Bone marrow (tissue), 2 donors: Measurements from ENCODE around the gene DHX34.
A peak's percentile ranks its signal among the peaks of the same experiment; 100 is the strongest.

ENCODE experiments used
- DNase-seq, 2 donors: peaks; one replicate each; lab custom pipeline; 2025; lab: John Stamatoyannopoulos, UW

The DHX34 gene

GRCh38 chr19:47417746-47418691, 68.9 kb downstream of the DHX34 start:
- no peak for DNase-seq

DNA sequence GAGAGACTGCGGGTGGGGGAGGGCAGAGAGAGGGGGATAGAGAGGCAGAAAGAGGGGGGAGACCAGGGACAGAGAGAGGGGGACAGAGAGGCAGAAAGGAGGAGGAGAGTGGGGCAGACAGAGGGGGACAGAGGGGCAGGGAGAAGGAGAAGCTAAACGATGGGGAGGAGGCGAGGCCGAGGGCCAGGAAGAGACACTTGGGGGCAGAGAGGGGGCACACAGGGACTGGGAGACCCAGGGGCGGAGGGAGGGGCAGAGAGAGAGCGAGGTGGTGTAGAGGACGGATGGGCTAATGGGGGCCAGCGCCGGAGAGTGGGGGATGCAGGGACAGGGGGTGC, 69.5 kb downstream of the DHX34 start:
- no peak for DNase-seq

- DNase-seq: no peak
These were observed 70.1 kb downstream of the DHX34 start, which contains the start of gene MEIS3 for GRCh38 chr19:47419030-47419783. Gene MEIS3 (minus strand): TSS chr19:47419527. CDS start chr19:47419081, 446 bp downstream.

- no peak for DNase-seq
These were observed 70.7 kb downstream of the DHX34 start for GRCh38 chr19:47419789-47420188.

DNA sequence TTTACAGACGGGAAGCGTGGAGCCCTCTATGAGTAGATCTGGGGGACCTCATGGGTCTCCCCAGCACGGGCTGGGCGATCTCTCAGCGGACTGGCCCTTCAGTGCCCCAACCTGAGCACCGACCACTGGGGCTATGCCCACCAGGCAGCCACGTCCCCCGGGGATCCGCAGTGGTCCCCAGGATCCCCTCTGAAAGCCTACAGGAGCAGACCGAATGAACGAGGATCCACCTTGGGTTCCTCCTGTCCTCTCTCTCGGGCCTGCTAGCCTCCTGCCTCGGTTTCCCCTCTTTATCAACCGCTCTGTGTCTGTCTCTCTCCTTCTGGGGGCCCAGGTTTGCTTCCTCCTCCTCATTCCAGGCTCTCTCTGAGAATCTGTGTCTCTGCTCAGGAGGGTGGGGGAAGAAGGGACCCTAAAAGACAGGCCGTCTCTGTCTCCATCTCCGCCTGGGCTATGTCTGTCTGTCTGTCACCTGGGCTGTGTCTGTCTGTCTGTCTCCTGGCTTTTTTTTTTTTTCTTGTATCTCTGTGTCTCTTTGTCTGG, 72.2 kb downstream of the DHX34 start:
- no peak for DNase-seq

DNA sequence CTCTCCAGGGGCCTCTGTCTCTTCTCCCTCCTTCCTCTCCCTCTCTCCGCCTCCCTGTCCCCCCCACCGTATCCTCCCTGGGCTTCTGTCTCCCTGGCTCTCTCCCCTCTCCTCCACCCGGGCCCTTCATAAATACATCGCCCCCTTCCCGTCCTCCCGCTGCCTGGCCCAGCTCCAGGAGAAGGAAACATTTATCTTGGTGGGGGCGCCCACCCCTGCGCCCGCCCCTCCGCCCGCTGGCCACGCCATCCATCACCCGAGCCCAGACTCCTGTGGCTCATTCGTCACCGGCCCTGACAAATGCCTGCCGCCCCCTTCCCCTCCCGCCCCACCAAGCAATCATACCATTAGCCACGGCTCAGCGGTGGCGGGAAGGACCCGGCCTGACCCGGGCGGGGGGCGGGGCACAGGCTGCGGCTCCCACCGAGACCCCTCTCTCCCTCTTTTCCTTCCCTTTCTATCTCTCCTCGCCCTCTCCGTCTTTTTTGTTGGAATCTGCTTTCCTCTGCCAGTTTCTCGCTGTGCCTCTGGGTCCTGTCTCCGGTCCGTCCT, 72.8 kb downstream of the DHX34 start:
- no peak for DNase-seq

DNA sequence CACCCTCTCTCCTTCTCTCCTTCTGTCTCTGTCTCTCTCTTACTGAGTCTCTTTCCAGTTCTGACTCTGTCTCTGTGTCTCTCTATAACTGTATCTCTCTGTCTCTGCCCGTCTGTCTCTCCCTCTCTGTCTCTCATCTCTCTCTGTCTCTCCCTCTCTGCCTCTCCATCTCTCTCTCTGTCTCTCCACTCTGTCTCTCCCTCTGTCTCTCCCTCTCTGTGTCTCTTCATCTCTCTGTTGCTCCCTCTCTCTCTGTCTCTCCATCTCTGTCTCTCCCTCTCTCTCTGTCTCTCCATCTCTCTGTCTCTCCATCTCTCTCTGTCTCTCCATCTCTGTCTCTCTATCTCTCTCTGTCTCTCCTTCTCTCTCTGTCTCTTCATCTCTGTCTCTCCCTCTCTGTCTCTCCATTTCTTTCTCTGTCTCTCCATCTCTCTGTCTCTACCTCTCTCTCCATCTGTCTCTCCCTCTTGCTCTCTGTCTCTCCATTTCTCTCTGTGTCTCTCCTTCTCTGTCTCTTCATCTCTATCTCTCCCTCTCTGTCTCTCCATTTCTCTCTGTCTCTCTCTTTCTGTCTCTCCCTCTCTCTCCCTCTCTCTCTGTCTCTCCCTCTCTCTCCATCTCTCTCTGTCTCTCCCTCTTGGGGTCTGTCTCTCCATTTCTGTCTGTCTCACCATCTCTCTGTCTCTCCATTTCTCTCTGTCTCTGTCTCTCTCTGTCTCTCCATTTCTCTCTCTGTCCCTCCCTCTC, 73.5 kb downstream of the DHX34 start:
- DNase-seq: no peak

GRCh38 chr19:47423203-47423882, 74.2 kb downstream of the DHX34 start:
- no peak for DNase-seq

DNA sequence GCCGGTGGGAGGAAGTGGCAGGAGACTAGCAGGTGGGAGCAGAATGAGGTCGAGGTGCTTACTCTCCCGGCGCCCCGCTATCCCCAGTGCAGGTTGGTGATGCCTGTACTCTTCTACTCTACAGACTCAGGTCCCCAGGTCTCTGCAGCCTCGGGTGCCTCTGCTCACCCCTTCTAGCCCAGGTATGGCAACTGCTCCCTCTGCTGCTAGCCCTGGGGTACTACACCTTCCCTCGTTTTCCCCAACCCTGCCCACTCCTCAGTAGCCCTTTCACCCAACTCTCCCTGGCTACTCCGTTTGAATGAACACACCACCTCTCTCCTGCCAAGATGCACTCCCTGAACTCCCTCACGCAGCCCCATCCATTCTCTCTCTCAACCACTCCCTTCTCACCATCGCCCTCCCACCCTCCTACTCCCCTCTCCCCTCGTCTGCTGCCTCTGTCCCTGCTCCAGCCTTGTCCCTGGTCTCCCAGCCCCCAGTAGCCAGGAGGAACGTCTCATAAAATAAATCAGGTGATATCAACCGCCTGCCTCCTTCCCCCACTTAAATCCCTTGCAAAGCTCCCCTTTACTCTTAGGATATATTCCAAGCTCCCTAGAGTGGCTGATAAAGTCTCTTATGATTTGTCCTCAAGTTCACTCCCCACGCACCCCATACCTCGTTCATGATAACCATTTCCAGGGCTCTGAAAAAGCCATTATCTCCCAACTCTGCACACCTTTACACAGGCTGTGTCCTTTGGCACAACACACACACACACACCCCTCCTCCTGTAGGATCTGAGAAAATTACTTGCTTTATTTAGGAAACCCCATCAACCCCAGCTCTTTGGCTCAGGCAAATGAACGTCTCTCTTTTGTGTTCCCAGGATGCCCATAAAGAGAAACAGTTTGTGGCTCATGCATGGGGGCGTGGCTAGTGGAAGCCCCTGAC, 78.4 kb downstream of the DHX34 start:
- DNase-seq: peak; percentile 19 to 25

GRCh38 chr19:47428177-47428894, 79.2 kb downstream of the DHX34 start:
- peak; percentile 29 to 38 for DNase-seq

GRCh38 chr19:47429140-47429793, 80.2 kb downstream of the DHX34 start:
- DNase-seq: no peak

DNA sequence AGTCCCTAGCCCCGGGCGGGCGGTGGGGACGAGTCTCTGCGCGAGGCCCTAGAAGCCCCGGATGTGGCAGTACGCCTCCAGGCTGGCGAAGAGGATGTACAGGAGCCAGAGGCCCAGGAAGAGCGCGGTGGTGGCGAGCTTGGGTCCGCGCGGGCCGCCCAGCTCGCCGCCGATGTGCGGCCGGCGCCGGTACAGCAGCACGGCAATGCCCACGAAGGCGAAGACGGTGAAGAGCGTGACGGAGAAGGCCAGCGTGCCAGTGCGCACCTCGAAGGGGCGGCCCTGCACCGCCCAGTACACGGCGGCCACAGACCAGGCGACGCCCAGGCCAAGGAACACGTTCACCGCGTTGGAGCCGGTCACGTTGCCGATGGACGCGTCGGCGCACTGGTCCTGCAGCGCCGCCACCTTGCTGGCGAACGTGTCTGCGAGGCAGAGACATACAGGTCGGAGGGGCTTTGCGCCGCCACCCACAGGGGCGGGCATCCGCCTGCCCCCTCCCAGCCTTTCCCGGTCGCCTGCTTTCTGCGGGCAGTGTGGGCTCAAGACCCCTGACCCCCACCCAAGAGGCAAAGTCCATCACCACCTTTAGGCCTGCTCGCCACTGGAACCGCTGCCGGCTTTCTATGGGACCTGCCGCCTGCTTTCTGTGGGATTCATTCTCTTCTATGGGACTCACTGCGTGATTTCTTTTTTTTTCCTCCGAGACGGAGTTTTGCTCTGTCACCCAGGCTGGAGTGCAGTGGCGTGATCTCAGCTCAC, 81.1 kb downstream of the DHX34 start:
- DNase-seq: no peak

- DNase-seq: no peak
These were observed 83.0 kb downstream of the DHX34 start for GRCh38 chr19:47432091-47432490.
